Lung (tissue), 12 donors: ENCODE data around the gene SHPK. TPM values are rescaled to one million over a fixed set of nuclear protein-coding genes. Genes with fewer than 3 reads are reported as not detected.

ENCODE experiments used
- ATAC-seq: fragments of 200-7000 bp; cut with Tn5 transposase; one replicate; pipeline ENCODE4 v1.9.1; 2020; ENCODE audit warnings: moderate number of reproducible peaks; ENCODE audit not compliant: insufficient read depth, low FRiP score
- DNase-seq, 3 donors: peaks; one replicate each; pipeline ENCODE4 v3.0.0-alpha.2; 2013 to 2017
- H3K27ac ChIP-seq, 2 donors: one replicate each; pipeline ENCODE4 v1.5.1; 2013; ENCODE audit warnings: mild to moderate bottlenecking in 2 of 2, moderate library complexity in 2 of 2, control low read depth in 1 of 2, inconsistent platforms in 1 of 2, low read depth in 1 of 2, low read length in 1 of 2
- H3K27me3 ChIP-seq, 3 donors: one replicate each; pipeline ENCODE4 v1.5.1; 2013; ENCODE audit warnings: low read length in 2 of 3; ENCODE audit not compliant: control insufficient read depth in 3 of 3, insufficient read depth in 3 of 3
- H3K36me3 ChIP-seq, 4 donors: one replicate each; pipeline ENCODE4 v1.5.1; 2013; ENCODE audit warnings: low read length in 4 of 4, mild to moderate bottlenecking in 1 of 4, moderate library complexity in 1 of 4; ENCODE audit not compliant: control insufficient read depth in 4 of 4, insufficient read depth in 4 of 4
- H3K4me1 ChIP-seq, 5 donors: one replicate each; pipeline ENCODE4 v1.5.1; 2013; ENCODE audit warnings: low read length in 5 of 5, mild to moderate bottlenecking in 2 of 5, moderate library complexity in 1 of 5; ENCODE audit not compliant: control insufficient read depth in 5 of 5, insufficient read depth in 5 of 5
- H3K4me3 ChIP-seq: one replicate; pipeline ENCODE4 v1.5.1; 2013; ENCODE audit warnings: mild to moderate bottlenecking, control low read depth, moderate library complexity
- H3K9ac ChIP-seq, 2 donors: one replicate each; pipeline ENCODE4 v1.5.1; 2013; ENCODE audit warnings: low read length in 2 of 2, control low read depth in 1 of 2; ENCODE audit not compliant: insufficient read depth in 1 of 2
- H3K9me3 ChIP-seq, 4 donors: one replicate each; pipeline ENCODE4 v1.5.1; 2013; ENCODE audit warnings: low read length in 3 of 4, mild to moderate bottlenecking in 1 of 4, moderate library complexity in 1 of 4; ENCODE audit not compliant: control insufficient read depth in 4 of 4, insufficient read depth in 3 of 4
- WGBS, 2 donors: extraction: QIAGEN DNeasy Blood & Tissue Kit; methylation state at CpG; one replicate each; pipeline ENCODE4 v1.1.7; 2013; 5-methylcytosine and 5-hydroxymethylcytosine counted together
- polyA plus RNA-seq, 2 donors: library from polyadenylated mRNA; stranded (reverse); fragments of 200-250 nt; gene quantifications; one replicate each; pipeline ENCODE4 v1.2.1, GENCODE V29; 2013
- total RNA-seq, 2 donors: library from RNA; depleted of rRNA in 1 of 2; stranded (reverse); fragments of >200 nt in 1 of 2; gene quantifications; one replicate each; pipeline ENCODE4 v1.2.1, GENCODE V29; 2014 to 2021
- TF ChIP-seq, protein P1 (sequence below): IDR thresholded peaks from 2 replicates; pipeline ENCODE4 v1.5.1; 2012; ENCODE audit warnings: mild to moderate bottlenecking; ENCODE audit errors: control extremely low read depth, extremely low read depth
- donor health status: control.
- donor health status: control.
- donor health status: Bipolar disorder and iron deficiency.
- donor health status: healthy.
- donor health status: DM: yes; HTN: yes; CAD: no.

Gene SHPK
- total and polyA plus RNA-seq, 4 donors: 4.9 to 16.8 (median 11.3) TPM

DNA sequence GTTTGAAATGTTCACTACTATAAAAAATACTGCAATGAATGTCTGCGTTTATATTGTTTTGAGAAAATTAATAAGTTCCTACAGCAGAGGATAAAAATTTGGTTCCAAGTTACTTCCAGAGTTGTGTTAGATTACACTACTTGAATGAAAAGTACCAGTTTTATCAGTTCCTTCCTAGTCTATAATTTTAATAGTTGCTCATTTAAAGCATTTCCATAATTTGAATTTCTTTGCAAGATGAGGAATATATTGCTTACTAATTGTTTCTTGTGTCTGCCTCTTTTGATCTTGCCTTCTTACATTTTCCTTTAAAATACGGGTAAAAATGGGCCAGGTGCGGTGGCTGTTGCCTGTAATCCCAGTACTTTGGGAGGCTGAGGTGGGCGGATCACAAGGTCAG lies 36.5 kb upstream of the SHPK start:
- no peak overlapping the region for H3K4me3 ChIP-seq
- H3K36me3 ChIP-seq: peaks cover 0 to 8% (median 0%) of the 10 kb centered on the region in 4 donors
- no peak overlapping the region for H3K27ac ChIP-seq
- peaks cover 0 to 2% (median 0%) of the 10 kb centered on the region in 3 donors for H3K27me3 ChIP-seq
- no peak overlapping the region for H3K9ac ChIP-seq
- H3K9me3 ChIP-seq: no peaks in the 10 kb centered on the region
- H3K4me1 ChIP-seq: peaks cover 0 to 14% (median 4%) of the 10 kb centered on the region in 5 donors
- WGBS, 2 donors: 95 to 97% methylated on average over 4 of the region's 4 CpGs
- DNase-seq (no peak), ATAC-seq (no peak)
- TF ChIP-seq, protein P1, sequence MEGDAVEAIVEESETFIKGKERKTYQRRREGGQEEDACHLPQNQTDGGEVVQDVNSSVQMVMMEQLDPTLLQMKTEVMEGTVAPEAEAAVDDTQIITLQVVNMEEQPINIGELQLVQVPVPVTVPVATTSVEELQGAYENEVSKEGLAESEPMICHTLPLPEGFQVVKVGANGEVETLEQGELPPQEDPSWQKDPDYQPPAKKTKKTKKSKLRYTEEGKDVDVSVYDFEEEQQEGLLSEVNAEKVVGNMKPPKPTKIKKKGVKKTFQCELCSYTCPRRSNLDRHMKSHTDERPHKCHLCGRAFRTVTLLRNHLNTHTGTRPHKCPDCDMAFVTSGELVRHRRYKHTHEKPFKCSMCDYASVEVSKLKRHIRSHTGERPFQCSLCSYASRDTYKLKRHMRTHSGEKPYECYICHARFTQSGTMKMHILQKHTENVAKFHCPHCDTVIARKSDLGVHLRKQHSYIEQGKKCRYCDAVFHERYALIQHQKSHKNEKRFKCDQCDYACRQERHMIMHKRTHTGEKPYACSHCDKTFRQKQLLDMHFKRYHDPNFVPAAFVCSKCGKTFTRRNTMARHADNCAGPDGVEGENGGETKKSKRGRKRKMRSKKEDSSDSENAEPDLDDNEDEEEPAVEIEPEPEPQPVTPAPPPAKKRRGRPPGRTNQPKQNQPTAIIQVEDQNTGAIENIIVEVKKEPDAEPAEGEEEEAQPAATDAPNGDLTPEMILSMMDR: no peak

DNA sequence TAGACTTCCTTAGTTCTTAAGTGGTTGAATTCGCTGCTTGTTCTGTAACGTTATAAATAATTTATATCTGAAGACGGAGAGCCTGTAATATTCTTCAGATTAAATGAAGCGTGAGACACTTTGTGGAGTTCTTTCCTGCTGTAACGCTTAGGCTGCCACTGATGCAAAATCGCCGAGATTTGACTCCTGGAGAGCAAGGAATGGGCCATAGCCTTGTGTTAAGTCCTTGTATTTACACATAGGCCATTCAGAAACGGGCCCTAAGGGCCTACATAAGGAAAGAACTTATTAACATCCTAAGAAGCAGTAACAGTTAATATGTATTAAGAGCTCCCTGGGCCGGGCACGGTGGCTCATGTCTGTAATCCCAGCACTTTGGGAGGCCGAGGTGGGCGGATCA lies 33.5 kb upstream of the SHPK start:
- 46 to 59% methylated on average over 12 of the region's 12 CpGs for WGBS, 2 donors
- ATAC-seq (no peak), DNase-seq (no peak)
- Histone ChIP-seq H3K27me3 (peaks cover 0 to under 1% (median 0%) of the 10 kb centered on the region in 3 donors), H3K36me3 (peaks cover 0 to 19% (median 4%) of the 10 kb centered on the region in 4 donors), H3K4me1 (peaks cover 4 to 26% (median 9%) of the 10 kb centered on the region in 5 donors), H3K27ac (no peak overlapping the region), H3K4me3 (peak overlapping the region; percentile 96), H3K9me3 (no peaks in the 10 kb centered on the region), H3K9ac (peak overlapping the region; percentile 73 to 81)
- TF ChIP-seq, protein P1: no peak

DNA sequence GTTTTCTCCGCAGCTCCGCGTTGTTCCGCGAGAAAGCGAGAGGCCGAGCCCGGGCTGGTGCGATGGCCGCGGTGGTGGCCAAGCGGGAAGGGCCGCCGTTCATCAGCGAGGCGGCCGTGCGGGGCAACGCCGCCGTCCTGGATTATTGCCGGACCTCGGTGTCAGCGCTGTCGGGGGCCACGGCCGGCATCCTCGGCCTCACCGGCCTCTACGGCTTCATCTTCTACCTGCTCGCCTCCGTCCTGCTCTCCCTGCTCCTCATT lies 33.0 kb upstream of the SHPK start:
- H3K27ac ChIP-seq: peak overlapping the region; percentile 90 to 94
- H3K4me1 ChIP-seq: peaks cover 4 to 26% (median 9%) of the 10 kb centered on the region in 5 donors
- no peaks in the 10 kb centered on the region for H3K9me3 ChIP-seq
- DNase-seq (no peak), ATAC-seq (no peak)
- 0 to 1% methylated on average over 25 to 32 of the region's 32 CpGs for WGBS, 2 donors
- H3K4me3 ChIP-seq: peak overlapping the region; percentile 96
- no peaks in the 10 kb centered on the region for H3K27me3 ChIP-seq
- TF ChIP-seq, protein P1: no peak
- peak overlapping the region; percentile 73 to 81 for H3K9ac ChIP-seq
- H3K36me3 ChIP-seq: peaks cover 3 to 21% (median 8%) of the 10 kb centered on the region in 4 donors
